CD4-positive, alpha-beta T cell treated with Interleukin-15 for 4 hours (primary cell): ENCODE results near the gene SYN1.

ENCODE experiments used
- DNase-seq: peaks from one replicate; pipeline ENCODE4 v3.0.0-alpha.2; 2020; ENCODE audit warnings: low spot score

Gene SYN1

DNA sequence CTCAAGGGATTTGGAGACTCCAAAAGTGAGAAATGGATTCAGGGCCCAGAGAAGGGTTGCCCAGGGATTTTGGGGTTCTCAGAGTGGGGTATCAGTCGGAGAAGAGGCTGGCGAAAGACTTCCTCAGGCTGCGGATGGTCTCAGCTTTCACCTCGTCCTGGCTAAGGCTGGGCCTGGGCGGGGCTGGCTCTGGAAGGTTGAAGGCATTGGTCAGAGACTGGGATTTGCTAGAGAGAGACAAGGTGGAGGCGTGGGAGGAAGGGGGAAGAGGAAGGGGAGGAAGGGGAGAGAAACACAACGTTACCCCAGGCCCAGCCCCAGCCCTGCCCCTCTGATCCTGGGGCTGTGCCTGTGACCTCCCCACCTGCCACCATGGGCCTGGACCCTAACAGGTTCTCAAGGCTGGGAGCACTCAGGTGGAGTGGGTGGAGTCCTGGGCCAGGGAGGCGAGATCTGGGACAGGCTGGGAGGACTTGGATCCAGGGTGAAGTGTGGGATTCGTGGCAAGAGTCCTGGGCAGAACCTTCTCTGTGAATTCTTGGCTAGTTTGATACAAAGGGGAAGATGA is 46.8 kb downstream of the SYN1 start:
- DNase-seq: no peak

DNA sequence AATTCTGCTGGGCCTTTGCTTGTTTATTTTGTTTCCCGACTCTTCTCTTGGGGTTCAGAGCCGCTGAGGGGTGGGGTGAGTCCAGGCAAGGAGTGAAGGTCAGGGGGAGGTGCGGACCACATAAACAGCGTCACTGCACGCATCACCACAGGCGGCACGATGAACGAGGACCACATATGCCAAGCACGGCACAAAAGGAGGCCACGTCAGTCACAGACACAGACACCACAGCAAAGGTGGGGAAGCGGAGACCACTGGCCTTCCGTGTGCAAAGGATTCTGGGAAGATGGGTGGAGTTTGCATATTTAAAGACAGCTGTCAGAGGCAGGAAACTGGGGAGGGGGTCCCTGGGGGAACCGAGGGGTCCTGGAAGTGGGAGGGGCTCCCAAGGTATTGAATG is 47.8 kb downstream of the SYN1 start:
- no peak for DNase-seq

DNA sequence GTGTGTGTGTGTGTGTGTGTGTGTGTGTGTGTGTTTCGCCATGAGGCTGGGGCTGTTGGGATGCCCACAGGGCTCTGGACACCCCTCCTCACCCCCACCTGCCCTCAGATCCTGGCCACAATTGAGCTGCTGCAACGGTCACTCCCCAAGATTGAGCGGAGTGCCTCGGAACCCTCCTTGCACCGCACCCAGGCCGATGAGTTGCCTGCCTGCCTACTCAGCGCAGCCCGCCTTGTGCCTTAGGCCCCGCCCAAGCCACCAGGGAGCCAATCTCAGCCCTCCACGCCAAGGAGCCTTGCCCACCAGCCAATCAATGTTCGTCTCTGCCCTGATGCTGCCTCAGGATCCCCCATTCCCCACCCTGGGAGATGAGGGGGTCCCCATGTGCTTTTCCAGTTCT is 48.4 kb downstream of the SYN1 start:
- no peak for DNase-seq

DNA sequence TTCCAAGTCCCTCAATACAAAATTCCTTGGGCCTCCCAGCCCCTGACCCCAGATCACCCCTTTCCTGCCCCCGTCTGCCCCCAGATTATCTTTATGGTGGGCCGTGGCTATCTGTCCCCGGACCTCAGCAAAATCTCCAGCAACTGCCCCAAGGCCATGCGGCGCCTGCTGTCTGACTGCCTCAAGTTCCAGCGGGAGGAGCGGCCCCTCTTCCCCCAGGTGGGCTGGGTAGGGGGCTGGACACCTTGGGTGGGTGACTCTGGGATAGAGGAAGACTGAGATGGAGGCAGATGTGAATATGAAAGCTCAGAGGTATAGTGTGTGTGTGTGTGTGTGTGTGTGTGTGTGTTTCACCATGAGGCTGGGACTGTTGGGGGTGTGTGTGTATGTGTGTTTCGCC is 48.9 kb downstream of the SYN1 start:
- no peak for DNase-seq

DNA sequence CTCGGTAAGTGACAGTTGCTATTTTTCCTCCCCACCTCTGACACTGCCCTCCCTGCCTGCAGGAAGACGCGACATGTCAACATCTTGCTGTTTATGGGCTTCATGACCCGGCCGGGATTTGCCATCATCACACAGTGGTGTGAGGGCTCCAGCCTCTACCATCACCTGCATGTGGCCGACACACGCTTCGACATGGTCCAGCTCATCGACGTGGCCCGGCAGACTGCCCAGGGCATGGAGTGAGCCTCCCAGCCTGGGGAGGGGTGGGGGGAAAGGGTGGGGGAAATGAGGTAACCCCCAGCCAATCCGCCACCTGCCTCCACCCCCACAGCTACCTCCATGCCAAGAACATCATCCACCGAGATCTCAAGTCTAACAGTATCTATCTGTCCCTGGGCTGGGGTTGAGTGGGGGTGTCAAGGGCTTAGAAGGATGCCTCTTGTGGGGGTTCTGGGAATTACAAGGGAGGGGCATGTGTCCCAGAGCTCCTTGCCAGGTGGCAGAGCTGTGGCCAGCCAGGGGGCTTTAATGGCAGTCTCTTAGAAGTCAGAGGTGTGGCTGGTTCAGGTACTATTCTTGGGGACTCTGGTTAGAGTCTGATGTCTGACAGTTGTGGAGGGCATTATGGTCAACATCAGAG is 50.9 kb downstream of the SYN1 start:
- peak; percentile 23 for DNase-seq

DNA sequence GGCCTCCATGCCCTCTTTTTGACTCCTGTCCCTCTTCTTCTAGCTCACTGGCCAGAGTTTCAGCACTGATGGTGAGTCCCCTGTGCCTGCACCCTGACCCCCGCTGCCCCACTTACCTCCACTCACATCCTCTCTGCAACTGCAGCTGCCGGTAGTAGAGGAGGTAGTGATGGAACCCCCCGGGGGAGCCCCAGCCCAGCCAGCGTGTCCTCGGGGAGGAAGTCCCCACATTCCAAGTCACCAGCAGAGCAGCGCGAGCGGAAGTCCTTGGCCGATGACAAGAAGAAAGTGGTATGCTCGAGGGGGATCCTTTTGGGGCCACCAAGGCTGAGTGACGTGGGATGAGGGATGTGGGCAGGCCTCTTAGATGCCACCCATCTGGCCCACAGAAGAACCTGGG is 52.8 kb downstream of the SYN1 start:
- no peak for DNase-seq

DNA sequence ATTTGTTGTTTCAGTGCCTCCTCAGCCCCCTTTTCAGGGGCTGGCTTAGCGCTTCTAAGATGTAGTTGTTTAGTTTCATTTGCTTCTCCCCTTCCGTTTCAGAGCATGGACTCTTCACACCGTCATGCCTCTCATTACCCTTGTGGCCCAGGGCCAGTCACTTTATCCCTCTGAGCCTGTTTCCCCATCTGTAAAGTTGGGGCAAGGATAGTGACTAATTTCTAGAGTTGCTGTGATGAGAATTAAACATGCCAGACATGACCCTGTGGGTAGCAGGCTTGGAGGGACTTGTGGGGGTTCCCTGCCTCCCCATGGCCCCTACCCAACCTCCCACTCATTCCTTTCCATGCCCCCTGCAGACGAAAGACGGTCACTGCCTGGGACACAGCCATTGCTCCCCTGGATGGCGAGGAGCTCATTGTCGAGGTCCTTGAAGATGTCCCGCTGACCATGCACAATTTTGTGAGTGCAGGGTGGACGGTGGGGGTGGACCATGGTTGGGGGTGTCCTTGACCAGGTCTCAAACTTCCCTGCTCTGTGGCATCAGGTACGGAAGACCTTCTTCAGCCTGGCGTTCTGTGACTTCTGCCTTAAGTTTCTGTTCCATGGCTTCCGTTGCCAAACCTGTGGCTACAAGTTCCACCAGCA is 55.1 kb downstream of the SYN1 start:
- DNase-seq: no peak

DNA sequence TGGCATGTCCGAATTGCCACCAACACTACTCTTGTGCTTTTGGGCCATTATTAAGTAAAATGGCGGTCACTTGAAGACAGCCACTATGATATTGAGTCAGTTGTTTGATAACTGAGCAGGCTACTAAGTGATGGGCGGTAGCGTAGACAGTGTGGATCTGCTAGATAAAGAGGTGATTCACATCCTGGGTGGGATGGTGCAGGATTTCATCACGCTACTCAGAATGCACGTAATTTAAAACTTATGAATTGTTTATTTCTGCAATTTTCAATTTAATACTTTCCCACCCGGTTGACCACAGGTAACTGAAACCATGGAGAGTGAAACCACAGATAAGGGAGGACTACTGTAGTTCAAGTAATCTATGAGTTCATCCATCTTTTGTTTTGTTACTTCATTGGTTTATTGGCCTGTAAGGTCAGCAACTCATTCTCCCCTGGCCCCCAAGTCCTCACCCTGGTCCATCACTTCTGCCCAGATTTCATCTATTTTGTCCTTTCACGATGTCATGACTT is 55.8 kb downstream of the SYN1 start:
- peak; percentile 3 for DNase-seq

DNA sequence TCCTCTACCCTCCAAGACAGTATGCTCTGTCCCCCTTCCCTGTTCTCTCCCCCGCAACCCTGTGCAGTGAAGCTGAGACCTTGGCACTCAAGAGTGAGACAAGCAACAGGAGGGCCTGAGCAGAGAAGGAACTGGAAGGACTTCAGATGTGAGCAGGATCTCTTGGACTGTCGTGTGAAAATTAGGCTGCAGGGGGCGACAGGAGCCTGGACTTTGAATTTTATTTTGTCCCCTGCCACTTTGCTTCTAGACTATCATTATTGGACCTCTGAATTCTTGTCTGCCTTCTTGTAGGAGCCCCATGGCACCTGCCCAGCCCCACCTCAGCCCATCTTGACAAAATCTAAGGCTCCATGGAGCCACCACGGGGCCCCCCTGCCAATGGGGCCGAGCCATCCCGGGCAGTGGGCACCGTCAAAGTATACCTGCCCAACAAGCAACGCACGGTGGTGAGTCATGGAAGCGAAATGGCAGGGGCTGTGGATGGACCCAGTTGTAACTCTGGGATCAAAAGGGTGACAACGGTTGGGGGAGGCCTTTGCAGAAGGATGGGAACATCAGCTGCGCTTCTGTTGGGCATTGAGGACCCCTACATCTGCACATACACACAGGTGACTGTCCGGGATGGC is 56.9 kb downstream of the SYN1 start:
- DNase-seq: peak; percentile 38

DNA sequence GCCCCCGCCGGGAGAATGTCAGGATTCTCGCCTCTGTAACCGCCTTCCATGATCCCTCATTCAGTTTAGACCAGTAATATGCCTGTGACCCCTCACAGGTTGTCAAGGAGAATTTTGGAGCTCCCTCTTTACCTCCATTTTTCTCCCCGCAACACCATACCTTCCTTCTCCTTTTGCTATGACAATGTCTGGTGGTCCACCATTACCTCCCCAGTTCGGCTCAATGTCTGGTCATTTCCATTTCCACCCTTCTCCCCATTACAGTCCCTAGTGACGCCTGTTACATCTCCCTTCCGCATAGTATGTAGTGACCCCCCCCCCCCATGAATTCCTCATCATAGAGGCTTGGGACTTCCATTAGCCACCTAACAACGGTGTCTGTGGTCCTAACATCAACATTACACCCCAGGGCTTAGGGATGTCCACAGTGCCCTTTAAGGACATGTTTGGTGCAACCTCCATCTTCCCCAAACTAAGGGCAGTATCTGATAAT is 58.0 kb downstream of the SYN1 start:
- no peak for DNase-seq

DNA sequence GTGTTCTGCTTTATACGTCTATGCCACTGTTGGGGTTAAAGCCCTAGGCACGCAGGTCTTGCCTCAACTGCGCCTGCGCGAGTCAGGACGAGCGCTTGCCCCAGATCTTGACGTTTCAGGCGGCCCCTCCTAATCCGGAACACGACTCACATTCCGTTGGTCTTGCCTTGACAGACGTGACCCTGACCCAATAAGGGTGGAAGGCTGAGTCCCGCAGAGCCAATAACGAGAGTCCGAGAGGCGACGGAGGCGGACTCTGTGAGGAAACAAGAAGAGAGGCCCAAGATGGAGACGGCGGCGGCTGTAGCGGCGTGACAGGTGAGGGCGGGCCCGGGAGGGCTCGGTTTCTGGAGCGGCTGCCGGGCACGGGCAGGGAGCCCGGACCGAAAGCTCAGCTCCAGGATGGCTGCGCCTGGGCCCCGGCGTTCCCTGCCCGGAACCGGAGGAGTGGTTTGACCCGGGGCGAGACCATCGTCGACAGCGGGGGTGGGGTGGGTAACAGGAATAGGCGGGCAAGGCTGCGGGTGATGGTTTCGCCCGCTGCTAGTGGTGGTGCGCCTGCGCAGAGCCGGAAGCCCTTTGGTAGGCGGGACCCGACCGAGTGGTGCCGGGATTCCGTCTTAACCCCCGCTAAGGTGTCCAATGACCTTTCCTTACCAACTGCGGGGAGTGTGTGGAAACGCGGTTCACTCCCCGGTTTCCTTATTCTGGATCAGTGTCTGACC is 58.6 kb downstream of the SYN1 start, which contains the start of gene ARAF:
Gene ARAF (plus strand): TSS at position 272 of the 725 bp plus-strand sequence. CDS start 1,763 bp downstream, outside the sequence.
- DNase-seq: peak; percentile 98

DNA sequence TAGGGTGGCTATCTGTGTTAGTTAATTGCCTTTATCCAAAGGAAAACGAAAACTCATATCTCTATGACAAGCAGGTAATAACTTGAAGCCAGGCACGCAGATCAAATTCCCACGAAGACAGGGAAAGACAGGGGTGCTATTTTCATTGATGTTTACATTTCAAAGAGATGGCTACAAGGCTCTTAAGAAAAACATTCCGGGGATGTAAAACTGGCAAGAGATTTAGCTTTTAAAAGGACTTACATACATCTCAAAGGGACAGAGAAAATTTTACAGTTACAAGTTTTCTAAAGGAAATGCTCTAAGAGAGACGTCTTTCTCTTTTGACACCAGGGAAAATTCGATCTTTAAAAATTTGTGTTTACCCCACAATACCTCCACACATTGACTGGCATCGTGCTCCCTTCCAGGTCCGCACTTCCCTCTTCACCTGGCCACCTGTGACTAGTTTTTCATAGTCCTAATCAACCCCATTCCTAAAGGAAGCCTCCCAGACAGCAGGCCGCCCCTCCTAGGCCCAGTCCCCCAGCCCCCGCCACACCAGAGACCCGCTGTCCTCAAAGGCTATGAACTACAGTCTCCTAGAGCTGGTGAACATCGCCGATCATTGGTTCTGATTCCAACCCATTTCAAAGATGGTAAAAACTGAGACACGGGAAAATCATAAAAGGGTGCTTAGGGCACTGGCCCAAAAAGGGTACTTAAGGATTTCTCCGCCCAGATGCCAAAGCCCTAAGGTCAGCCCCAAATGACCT is 59.3 kb downstream of the SYN1 start:
- no peak for DNase-seq

DNA sequence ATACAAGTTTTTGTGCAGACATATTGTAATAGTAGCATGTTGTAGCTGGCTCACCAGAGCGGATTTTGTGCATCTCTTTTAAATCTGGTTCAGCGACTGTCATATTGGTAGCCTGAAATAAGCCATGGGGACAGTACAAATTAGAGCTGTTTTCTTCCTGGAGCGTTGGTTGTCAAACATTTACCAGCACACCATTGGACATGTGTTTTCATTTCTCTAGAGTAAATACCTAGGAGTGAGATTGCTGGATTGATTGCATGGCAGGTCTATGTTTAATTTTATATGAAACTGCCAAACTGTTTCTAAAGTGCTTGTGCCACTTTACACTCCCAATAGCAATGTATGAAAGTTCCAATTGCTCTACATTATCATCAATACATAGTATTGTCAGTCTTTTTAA is 61.2 kb downstream of the SYN1 start:
- no peak for DNase-seq

DNA sequence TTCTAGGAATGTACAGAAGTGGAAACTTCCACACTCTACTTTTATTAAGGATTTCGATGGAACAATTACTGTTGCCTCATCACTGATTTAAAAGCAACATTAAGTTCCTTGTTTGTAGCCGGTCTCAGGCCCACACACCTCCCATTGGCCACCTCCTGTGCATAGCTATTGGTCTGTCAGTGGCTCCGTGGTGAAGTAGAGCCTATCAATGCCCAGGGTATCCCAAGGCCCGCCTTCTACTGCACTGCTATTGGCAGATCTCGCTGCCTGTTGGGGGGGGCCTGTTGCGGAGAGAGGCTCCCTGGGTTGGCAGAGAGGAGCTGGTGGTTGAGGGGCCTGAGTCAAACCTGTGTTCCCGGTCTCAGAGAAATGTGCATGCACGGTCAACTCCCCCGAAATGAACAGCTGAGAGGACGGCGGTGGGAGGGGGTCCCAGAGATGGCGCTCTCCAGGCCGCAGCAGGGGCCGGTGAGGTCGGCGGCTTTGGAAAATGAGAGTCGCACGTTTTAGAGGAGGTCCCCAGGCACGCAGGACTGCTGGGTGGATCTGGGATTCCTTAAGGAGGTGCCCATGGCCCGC is 63.5 kb downstream of the SYN1 start:
- peak; percentile 87 for DNase-seq

DNA sequence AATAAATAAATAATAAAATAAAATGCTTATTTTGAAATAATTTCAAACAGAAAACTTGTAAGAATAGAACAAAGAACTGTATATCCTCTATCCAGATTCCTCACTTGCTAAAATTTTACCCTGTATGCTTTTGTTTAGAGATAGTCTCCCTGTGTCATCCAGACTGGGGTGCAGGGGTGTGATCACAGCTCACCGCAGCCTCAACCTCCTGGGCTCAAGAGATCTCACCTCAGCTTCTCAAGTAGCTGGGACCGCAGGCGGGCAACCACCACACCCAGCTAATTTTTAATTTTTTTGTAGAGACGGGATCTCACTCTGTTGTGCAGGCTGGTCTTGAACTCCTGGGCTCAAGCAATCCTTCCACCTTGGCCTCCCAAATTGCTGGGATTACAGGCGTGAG is 76.2 kb downstream of the SYN1 start:
- DNase-seq: no peak

DNA sequence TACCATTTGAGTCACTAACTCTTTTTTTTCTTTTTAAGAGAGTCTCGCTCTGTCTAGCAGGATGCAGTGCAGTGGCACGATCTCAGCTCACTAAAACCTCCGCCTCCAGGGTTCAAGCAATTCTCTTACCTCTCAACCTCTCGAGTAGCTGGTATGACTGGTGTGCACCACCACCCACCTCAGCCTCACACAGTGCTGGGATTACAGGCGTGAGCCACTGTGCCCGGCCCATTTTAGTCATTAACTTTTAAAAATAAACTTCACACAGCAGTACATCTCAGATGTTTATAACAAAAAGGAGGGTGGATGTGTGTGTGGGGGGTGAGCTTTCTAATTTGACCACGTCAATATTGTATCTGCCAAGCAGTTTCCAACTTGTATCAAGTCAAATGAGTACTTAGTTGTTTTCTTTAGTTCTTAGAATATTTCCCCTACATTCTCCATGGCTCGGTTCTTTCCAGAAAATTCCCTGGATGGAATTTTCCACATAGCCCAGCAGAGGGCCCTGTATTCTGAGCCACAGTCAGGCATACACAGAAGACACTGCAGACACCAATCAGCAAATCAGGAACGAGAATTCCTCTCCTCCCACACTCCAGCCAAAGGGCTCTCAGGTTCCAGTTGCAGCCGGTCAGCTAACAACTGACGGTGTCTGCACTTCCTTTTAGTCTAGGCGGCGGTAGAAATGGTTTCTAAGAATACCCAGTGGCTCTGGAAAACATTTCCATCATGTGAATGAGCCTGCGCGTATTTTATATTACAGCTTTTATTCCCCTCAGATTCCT is 78.7 kb downstream of the SYN1 start:
- no peak for DNase-seq

DNA sequence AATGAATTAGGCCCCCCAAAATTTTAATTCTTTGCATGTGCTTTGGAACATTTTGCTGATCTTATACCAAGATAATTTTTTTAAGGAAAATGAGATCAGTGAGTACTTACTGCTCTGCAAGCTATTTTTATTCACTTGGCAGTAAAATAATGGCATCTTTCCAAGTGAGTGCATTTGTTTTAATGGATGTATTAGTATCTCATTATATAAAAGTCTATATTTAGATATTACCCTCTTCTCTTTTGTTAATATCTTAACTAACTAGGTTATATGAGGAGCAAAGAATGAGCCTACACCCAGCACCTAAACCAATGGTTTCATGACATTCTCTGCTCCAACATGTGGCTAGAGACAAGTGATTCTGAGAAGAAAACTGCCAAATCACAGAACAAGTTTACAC is 79.8 kb downstream of the SYN1 start:
- no peak for DNase-seq

DNA sequence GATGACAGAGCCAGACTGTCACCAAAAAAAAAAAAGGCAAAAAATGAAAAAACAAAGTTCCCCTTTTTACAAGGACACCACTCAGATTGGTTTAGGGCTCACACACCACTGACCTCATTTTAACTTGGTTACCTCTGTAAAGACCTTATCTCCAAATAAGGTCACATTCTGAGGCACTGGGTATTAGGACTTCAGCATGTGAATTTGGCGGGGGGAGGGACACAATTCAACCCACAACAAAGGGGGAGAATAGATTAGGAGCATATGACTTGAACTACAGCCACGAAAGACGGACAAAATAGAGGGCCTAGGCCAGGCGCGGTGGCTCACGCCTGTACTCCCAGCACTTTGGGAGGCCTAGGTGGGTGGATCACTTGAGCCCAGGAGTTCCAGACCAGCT is 89.6 kb downstream of the SYN1 start:
- DNase-seq: no peak

DNA sequence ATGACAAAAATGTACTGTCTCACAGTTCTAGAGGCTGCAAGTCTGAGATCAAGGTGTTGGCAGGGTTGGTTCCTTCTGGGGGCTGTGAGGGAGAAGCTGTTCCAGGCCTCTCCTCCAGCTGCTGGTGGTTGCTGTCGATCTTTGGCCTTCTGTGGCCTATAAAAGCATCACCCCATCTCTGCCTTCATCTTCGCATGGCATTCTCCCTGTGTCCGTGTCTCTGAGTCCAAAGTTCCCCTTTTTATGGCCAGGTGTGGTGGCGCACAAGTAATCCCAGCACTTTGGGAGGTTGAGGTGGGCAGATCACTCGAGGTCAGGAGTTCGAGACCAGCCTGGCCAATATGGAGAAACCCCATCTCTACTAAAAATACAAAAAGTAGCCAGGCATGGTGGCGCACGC is 90.1 kb downstream of the SYN1 start:
- no peak for DNase-seq

DNA sequence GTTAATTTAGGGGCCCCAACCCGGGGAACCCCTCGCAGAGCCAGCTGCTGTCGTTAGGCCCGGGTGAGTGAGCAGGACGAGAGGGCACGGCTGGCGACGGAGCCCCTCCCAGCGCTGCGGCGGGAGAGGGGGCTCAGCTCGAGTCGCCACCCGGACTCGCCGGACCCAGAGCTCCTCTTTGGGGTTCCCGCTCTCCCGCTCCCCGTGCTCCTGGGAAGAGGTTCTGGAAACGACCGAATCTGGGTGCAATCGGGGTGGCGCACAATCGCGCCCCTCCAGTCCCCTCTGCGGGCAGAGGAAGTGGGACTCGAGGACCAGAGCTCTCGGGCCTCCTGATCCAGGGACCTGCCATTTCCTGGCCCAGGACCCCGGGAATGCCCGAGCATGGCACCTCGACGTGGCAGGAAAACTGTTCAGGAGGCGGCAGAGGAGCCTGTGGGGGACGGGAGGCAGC is 95.9 kb downstream of the SYN1 start:
- DNase-seq: no peak
